HL-60 (cell line): Measurements from ENCODE around the gene XYLT1.

ENCODE experiments used
- CTCF ChIP-seq: IDR thresholded peaks from one replicate; pipeline ENCODE4 v1.5.1; 2011; ENCODE audit warnings: low read length, control low read depth, inconsistent platforms; ENCODE audit not compliant: insufficient read depth
- GABPA ChIP-seq: IDR thresholded peaks from 2 replicates; pipeline ENCODE4 v1.6.1; 2012; ENCODE audit warnings: low read depth
- POLR2AphosphoS5 ChIP-seq: IDR thresholded peaks from 2 replicates; pipeline ENCODE4 v1.6.1; 2012; ENCODE audit warnings: low read depth

GRCh38 chr16:17154981-17155380, 315.8 kb downstream of the XYLT1 start:
- TF ChIP-seq POLR2AphosphoS5 (no peak), CTCF (no peak), GABPA (no peak)
